Frontal cortex (tissue), 4 donors: ENCODE data around the gene RTF2. TPM values are rescaled to one million over a fixed set of nuclear protein-coding genes. Genes with fewer than 3 reads are reported as not detected.
"Not testable (repeated sequence)": the region's sequence is repeated elsewhere in the genome, so short reads cannot be mapped to it uniquely, and the experiment has no call there.

Experiments
- DNase-seq, 2 donors: peaks; one replicate each; pipeline ENCODE4 v3.0.0; 2012; ENCODE audit warnings: low spot score in 2 of 2
- FAIRE-seq: peaks from 2 replicates; lab custom pipeline; 2012; peaks lifted over from hg19 to GRCh38; lab: Jason Lieb, UNC
- small RNA-seq: library from RNA; depleted of rRNA; stranded (forward); fragments of <200 nt; gene quantifications from one replicate; pipeline ENCODE3, GENCODE V24; 2014
- total RNA-seq: library from RNA; depleted of rRNA; stranded (reverse); fragments of >200 nt; gene quantifications from one replicate; pipeline ENCODE4 v1.2.3, GENCODE V29; 2014
- donor health status: control.
- donor health status: control.
- donor health status: control.

RTF2 gene
- total RNA-seq, 1 donor from 2014 or later, result 48.9 TPM

GRCh38 chr20:56527521-56527920 is 59.1 kb downstream of the RTF2 start:
- DNase-seq, result no peak

GRCh38 chr20:56532946-56533345 is 64.5 kb downstream of the RTF2 start, which contains the start of gene FAM209B:
FAM209B (plus strand) TSS chr20:56533246; CDS start chr20:56533342, 96 bp downstream.
- not testable (repeated sequence) for FAIRE-seq

More at GRCh38 chr20:56527521-56527920, 59.1 kb downstream of the RTF2 start:
- FAIRE-seq, result no peak

GRCh38 chr20:56537997-56538396 is 69.6 kb downstream of the RTF2 start:
- FAIRE-seq, result no peak
- DNase-seq, result no peak

More at GRCh38 chr20:56532946-56533345, 64.5 kb downstream of the RTF2 start, which contains the start of gene FAM209B:
- DNase-seq, result not testable (repeated sequence)

GRCh38 chr20:56540415-56540814 is 72.0 kb downstream of the RTF2 start:
- no peak for DNase-seq
- no peak for FAIRE-seq

- FAIRE-seq (no peak), DNase-seq (no peak)
These were observed 74.1 kb downstream of the RTF2 start for GRCh38 chr20:56542489-56543030.

- DNase-seq (no peak), FAIRE-seq (no peak)
These were observed 83.1 kb downstream of the RTF2 start for GRCh38 chr20:56551571-56551970.

GRCh38 chr20:56552911-56553629 is 84.6 kb downstream of the RTF2 start:
- no peak for DNase-seq
- no peak for FAIRE-seq

- DNase-seq, result peak; percentile 27 to 69
These were observed 86.4 kb downstream of the RTF2 start for GRCh38 chr20:56554869-56555268.

GRCh38 chr20:56558968-56559367 is 90.5 kb downstream of the RTF2 start:
- no peak for DNase-seq
- FAIRE-seq, result no peak

More at GRCh38 chr20:56554869-56555268, 86.4 kb downstream of the RTF2 start:
- no peak for FAIRE-seq

GRCh38 chr20:56564526-56564925 is 96.1 kb downstream of the RTF2 start:
- not testable (repeated sequence) for FAIRE-seq

GRCh38 chr20:56565511-56565910 is 97.1 kb downstream of the RTF2 start:
- no peak for DNase-seq
- no peak for FAIRE-seq

More at GRCh38 chr20:56564526-56564925, 96.1 kb downstream of the RTF2 start:
- DNase-seq, result not testable (repeated sequence)

- FAIRE-seq, result no peak
- no peak for DNase-seq
These were observed 98.2 kb downstream of the RTF2 start for GRCh38 chr20:56566621-56567020.

Small RNA genes lying within 50 kb of the gene (small RNA-seq; reads per million reads assigned to genes)
- gene RPL39P, result not detected

Other genes with a start within 250 kb of the RTF2 start
- not detected for gene MC3R, start 219.9 kb upstream of the RTF2 start, total RNA-seq
- gene FAM210B, start 109.7 kb upstream of the RTF2 start, total RNA-seq, result 15.5 TPM
- 6.5 TPM for gene AURKA, start 76.4 kb upstream of the RTF2 start, total RNA-seq
- gene CSTF1, start 76.0 kb upstream of the RTF2 start, total RNA-seq, result 27.7 TPM
- gene CASS4, start 56.4 kb upstream of the RTF2 start, total RNA-seq, result under 0.01 TPM
- not detected for gene FAM209A, start 56.1 kb downstream of the RTF2 start, total RNA-seq
- not detected for gene FAM209B, start 64.6 kb downstream of the RTF2 start, total RNA-seq
- gene TFAP2C, start 160.7 kb downstream of the RTF2 start, total RNA-seq, result 2.4 TPM